GM21528 (cell line): Measurements from ENCODE around the gene UPF2.
"Not testable (repeated sequence)": the region's sequence is repeated elsewhere in the genome, so short reads cannot be mapped to it uniquely, and the experiment has no call there.

Experiments
- ATAC-seq: cut with Tn5 transposase; IDR thresholded peaks from one replicate; pipeline ENCODE4 v1.9.1; 2021; ENCODE audit warnings: mild to moderate bottlenecking, moderate library complexity; ENCODE audit not compliant: unreplicated experiment, low FRiP score

The UPF2 gene

GRCh38 chr10:11909618-11910017 is 133.0 kb downstream of the UPF2 start:
- no peak for ATAC-seq

- ATAC-seq = no peak
Observed at GRCh38 chr10:11908991-11909390, 133.6 kb downstream of the UPF2 start.

GRCh38 chr10:11908536-11908935 is 134.1 kb downstream of the UPF2 start:
- ATAC-seq = no peak

GRCh38 chr10:11907914-11908313 is 134.7 kb downstream of the UPF2 start:
- ATAC-seq = no peak

GRCh38 chr10:11906714-11907113 is 135.9 kb downstream of the UPF2 start:
- ATAC-seq = no peak

GRCh38 chr10:11902646-11903045 is 140.0 kb downstream of the UPF2 start:
- no peak for ATAC-seq

GRCh38 chr10:11901833-11902475 is 140.7 kb downstream of the UPF2 start:
- ATAC-seq = no peak

- ATAC-seq = no peak
Observed at GRCh38 chr10:11901454-11901832, 141.2 kb downstream of the UPF2 start.

- no peak for ATAC-seq
Observed at GRCh38 chr10:11901036-11901301, 141.6 kb downstream of the UPF2 start.

GRCh38 chr10:11899067-11899876 is 143.3 kb downstream of the UPF2 start:
- ATAC-seq = no peak

- no peak for ATAC-seq
Observed at GRCh38 chr10:11898372-11899066, 144.1 kb downstream of the UPF2 start.

GRCh38 chr10:11898033-11898371 is 144.6 kb downstream of the UPF2 start:
- no peak for ATAC-seq

- ATAC-seq = no peak
Observed at GRCh38 chr10:11896549-11897200, 145.9 kb downstream of the UPF2 start.

- no peak for ATAC-seq
Observed at GRCh38 chr10:11895598-11895997, 147.0 kb downstream of the UPF2 start.

GRCh38 chr10:11895108-11895466 is 147.5 kb downstream of the UPF2 start:
- no peak for ATAC-seq

GRCh38 chr10:11894381-11895107 is 148.1 kb downstream of the UPF2 start:
- no peak for ATAC-seq

GRCh38 chr10:11893749-11894278 is 148.8 kb downstream of the UPF2 start:
- no peak for ATAC-seq

GRCh38 chr10:11891776-11892486 is 150.7 kb downstream of the UPF2 start:
- no peak for ATAC-seq

GRCh38 chr10:11889263-11889662 is 153.3 kb downstream of the UPF2 start:
- not testable (repeated sequence) for ATAC-seq
